HepG2 (cell line): ENCODE data around the gene TBL2. TPM values are rescaled to one million over a fixed set of nuclear protein-coding genes. Genes with fewer than 3 reads are reported as not detected.

Source experiments
- GZF1 ChIP-seq: sonication (generic); formaldehyde crosslinking; IDR thresholded peaks from 2 replicates; pipeline ENCODE4 v1.5.1; 2020; ENCODE audit warnings: mild to moderate bottlenecking, missing genetic modification reagents
- RAD21 ChIP-seq: fragments of 450-650 bp; formaldehyde crosslinking; IDR thresholded peaks from 2 replicates; pipeline ENCODE4 v1.5.0; 2020; ENCODE audit warnings: mild to moderate bottlenecking
- RBM22 ChIP-seq: fragments of 200-400 bp; formaldehyde crosslinking; optimal IDR thresholded peaks from 2 replicates; pipeline ENCODE3; 2017; ENCODE audit warnings: mild to moderate bottlenecking, low read length, moderate library complexity
- SP140L ChIP-seq: sonication (generic); formaldehyde crosslinking; IDR thresholded peaks from 2 replicates; pipeline ENCODE4 v1.4.0; 2020; ENCODE audit warnings: missing genetic modification reagents, borderline replicate concordance
- SRSF4 ChIP-seq: fragments of 200-400 bp; formaldehyde crosslinking; IDR thresholded peaks from one replicate; pipeline ENCODE4 v1.6.1; 2018; ENCODE audit warnings: mild to moderate bottlenecking, low read depth, low read length, moderate library complexity; ENCODE audit not compliant: poor library complexity, severe bottlenecking
- ZBTB4 ChIP-seq: sonication (generic); formaldehyde crosslinking; IDR thresholded peaks from 2 replicates; pipeline ENCODE4 v1.4.0; 2020; ENCODE audit warnings: missing genetic modification reagents, mild to moderate bottlenecking, borderline replicate concordance
- ZMYM2 ChIP-seq: sonication (generic); formaldehyde crosslinking; IDR thresholded peaks from 2 replicates; pipeline ENCODE4 v1.8.0; 2022; ENCODE audit warnings: mild to moderate bottlenecking, missing genetic modification reagents
- ZNF207 ChIP-seq: fragments of 450-650 bp; IDR thresholded peaks from 2 replicates; pipeline ENCODE4 v1.6.1; 2016; ENCODE audit warnings: antibody characterized with exemption, borderline replicate concordance
- ZNF276 ChIP-seq: sonication (generic); formaldehyde crosslinking; IDR thresholded peaks from 2 replicates; pipeline ENCODE4 v1.4.0; 2020; ENCODE audit warnings: mild to moderate bottlenecking, low read depth, missing genetic modification reagents
- ZNF652 ChIP-seq: IDR thresholded peaks from 2 replicates; pipeline ENCODE4 v1.6.1; 2016; ENCODE audit warnings: low read depth, borderline replicate concordance
- ZNF687 ChIP-seq: sonication (generic); formaldehyde crosslinking; IDR thresholded peaks from 2 replicates; pipeline ENCODE4 v1.5.1; 2020; ENCODE audit warnings: mild to moderate bottlenecking, missing genetic modification reagents, moderate library complexity
- ZNF788 ChIP-seq: sonication (generic); formaldehyde crosslinking; IDR thresholded peaks from 2 replicates; pipeline ENCODE4 v1.5.0; 2020; ENCODE audit warnings: mild to moderate bottlenecking, missing genetic modification reagents, borderline replicate concordance
- polyA plus RNA-seq, 8 experiments: library from polyadenylated mRNA; depleted of rRNA in 3 of 8; stranded (reverse) in 7 of 8; unstranded in 1 of 8; fragments of >200 nt; fragmentation: Illumina TruSeq in 4 of 8; extraction: Trizol in 4 of 8; gene quantifications; 2 replicates each; pipeline versions ENCODE4 v1.2.1 to v1.2.3, GENCODE V29; 2011 to 2016; ENCODE audit warnings: low read depth in 4 of 8, missing spikeins in 1 of 8, mixed read lengths in 1 of 8; ENCODE audit not compliant: insufficient read depth in 1 of 8
- total RNA-seq, 5 experiments: library from RNA; depleted of rRNA; stranded (reverse); fragments of >200 nt; fragmentation: Illumina TruSeq; extraction: Trizol; gene quantifications; 2 replicates each; pipeline ENCODE4 v1.2.3, GENCODE V29; 2016; ENCODE audit warnings: low read depth in 1 of 5

Gene TBL2
- total and polyA plus RNA-seq, 2 of the 13 experiments (the other 11 are each of a cell fraction or from before 2014, with no cell fraction given), result 43.4 to 47.2 TPM

DNA sequence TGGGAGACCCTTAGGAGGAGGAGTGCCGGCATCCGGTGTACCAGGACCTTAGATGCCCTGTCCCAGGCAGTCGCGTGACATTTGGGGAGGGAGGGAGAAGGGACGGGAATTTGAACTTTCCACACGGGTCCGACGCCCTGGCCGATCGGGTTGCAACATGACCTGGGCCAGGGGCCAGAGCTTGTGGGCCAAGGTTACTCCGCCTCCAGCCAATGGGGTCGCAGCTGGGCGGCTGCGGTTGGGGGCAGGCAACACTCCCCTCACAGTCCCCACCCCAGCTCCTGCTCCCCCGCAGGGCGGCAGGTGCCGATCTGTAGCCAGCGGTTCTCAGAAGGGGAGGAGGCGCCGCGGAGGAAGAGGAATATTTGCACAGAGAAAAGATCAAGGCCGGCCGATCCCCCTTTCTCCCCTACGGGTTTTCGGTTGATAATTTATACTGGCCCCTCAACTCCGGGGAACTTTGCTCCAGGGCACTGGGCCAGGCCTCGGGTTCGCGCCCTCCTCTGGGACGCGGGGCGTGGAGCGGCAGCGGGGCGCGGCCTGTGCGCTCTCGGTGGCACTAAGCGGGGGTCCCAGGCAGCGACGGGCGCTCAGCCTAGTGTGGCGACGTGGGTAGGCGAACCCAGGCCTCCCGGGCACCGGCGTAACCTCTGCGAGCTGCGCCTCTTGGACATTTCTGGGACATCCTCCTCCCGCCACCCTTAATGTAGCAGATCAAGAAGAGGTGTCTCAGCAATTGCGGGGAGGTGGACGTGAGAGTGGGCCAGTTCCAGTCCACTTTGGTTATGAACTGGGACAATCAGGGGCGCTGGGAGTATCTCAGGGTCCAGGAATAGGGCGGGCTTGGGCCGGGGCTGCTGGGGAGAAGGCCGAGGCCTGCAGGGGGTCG, 44.8 kb upstream of the TBL2 start (continued):
- TF ChIP-seq RBM22 (peak; percentile 35), ZNF788 (CRISPR knock-in tag) (peak; percentile 77; the same call in 1 of the 2 replicates), ZNF687 (CRISPR knock-in tag) (peak; percentile 92), ZNF276 (peak; percentile 39; the same call in 1 of the 2 replicates), ZMYM2 (CRISPR knock-in tag) (peak; percentile 88), ZNF652 (CRISPR knock-in tag) (no peak), GZF1 (CRISPR knock-in tag) (0 out of 2 replicates have a peak, but pooled peaks have one; percentile 68), SP140L (CRISPR knock-in tag) (no peak), RAD21 (CRISPR knock-in tag) (peak; percentile 3; the same call in 1 of the 2 replicates), ZNF207 (no peak), ZBTB4 (CRISPR knock-in tag) (peak; percentile 95; the same call in 1 of the 2 replicates), SRSF4 (peak; percentile 78)
